Measurements from ENCODE around the gene CEACAM20.
"Not testable (repeated sequence)": the region's sequence is repeated elsewhere in the genome, so short reads cannot be mapped to it uniquely, and the experiment has no call there.

CEACAM20 gene

DNA sequence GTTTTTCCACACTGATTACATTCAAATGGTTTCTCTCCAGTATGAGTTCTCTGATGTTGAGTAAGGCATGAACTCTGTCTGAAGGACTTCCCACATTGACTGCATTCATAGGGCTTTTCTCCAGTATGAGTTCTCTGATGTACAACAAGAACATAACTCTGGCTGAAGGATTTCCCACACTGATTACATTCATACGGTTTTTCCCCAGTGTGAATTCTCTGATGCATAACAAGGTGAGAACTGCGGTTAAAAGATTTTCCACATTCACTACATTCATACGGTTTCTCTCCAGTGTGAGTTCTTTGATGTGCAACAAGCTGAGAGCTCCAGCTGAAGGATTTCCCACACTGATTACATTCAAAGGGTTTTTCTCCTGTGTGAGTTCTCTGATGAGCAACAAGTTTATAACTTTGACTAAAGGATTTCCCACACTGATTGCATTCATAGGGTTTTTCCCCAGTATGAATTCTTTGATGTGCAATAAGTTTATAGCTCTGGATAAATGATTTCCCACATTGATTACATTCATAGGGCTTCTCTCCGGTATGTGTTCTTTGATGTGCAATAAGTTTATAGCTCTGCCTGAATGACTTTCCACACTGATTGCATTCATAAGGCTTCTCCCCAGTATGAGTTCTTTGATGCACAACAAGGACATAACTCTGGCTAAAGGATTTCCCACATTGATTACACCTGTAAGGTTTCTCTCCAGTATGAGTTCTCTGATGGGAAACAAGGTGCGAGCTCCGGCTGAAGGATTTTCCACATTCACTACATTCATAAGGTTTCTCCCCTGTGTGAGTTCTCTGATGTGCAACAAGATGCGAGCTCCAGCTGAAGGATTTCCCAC, 52.7 kb downstream of the CEACAM20 start:
- no peak for DNase-seq (ENCODE audit: low read depth in 2 of 2)

DNA sequence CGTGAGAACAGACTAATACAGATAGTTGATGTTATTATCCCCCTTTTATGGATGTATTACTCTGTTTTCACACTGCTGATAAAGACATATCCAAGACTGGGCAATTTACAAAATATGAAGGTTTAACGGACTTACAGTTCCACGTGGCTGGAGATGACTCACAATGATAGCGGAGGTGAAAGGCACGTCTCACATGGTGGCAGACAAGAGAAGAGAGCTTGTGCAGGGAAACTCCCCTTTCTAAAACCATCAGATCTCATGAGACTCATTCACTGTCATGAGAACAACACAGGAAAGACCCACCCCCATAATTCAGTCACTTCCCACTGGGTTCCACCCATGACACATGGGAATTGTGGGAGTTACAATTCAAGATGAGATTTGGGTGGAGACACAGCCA, 60.7 kb downstream of the CEACAM20 start:
- DNase-seq (ENCODE audit: low read depth in 2 of 2) = not testable (repeated sequence)

DNA sequence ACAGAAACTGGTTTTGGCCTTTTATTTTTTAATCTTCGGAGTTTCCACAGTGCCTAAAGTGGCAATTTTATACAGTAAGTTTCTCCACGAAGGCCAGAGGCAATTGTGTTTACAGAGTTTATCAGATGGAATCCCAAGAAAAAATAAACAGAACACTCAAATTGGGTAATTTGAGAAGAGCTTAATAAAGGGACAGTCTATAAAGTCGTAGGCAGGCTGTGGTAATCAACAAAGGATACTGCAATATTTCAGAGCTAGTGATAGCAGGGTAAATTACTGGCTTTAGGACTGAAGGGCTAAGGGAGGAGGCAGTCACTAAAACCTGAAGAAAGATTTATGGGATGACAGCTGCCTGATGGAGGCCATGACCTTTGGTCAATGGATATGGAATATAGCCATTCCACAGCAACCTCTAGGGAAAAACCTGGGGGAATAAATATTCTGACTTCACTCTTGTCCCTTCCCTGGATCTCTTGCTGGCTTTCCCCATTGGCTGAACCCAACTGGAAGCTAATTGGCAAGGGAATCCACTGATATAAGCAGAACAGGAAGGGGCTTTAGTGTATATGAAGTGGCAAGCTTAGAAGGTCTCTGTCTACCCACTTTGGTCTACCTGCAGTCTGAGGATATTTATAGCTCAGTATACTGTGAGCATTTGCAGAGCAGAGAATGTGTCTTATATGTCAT, 66.7 kb downstream of the CEACAM20 start:
- DNase-seq (ENCODE audit: low read depth in 2 of 2) = not testable (repeated sequence)
